CD4-positive, alpha-beta T cell treated with Interleukin-12 subunit alpha and Interleukin-12 subunit beta, for 1 hour (primary cell): Measurements from ENCODE around the gene ZNF511.
A peak's percentile ranks its signal among the peaks of the same experiment; 100 is the strongest.
"Not testable (repeated sequence)": the region's sequence is repeated elsewhere in the genome, so short reads cannot be mapped to it uniquely, and the experiment has no call there.

Source experiments
- DNase-seq: peaks from one replicate; pipeline ENCODE4 v3.0.0-alpha.2; 2020

ZNF511 gene

GRCh38 chr10:133316732-133317131 lies 8.0 kb downstream of the ZNF511 start:
- no peak for DNase-seq

- peak; percentile 77 for DNase-seq
Measured at GRCh38 chr10:133318494-133319127, 9.9 kb downstream of the ZNF511 start.

- DNase-seq, result not testable (repeated sequence)
Measured at GRCh38 chr10:133320852-133321422, 12.2 kb downstream of the ZNF511 start.

DNA sequence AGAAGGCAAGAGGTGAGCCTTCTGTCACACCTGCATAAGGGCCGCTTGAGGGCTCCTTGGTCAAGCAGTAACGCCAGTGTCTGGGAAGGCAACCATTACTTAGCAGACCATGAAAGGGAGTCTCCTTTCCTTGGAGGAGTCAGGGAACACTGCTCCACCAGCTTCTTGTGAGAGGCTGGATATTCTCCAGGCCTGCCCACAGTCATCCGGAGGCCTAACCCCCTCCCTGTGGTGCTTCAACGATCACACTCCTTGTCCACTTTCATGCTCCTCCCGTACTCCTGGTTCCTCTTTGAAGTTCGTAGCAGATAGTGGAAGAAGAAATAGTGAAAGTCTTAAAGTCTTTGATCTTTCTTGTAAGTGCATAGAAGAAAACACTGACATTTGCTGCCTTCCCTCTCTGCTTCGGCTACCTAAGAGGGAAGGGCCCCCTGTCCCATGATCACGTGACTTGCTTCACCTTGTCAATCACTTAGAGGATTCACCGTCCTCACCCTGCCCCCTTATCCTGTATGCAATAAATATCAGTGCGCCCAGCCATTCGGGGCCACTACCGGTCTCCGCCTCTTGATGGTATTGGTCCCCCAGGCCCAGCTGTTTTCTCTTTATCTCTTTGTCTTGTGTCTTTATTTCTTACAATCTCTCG lies 13.5 kb downstream of the ZNF511 start:
- not testable (repeated sequence) for DNase-seq

- peak; percentile 78 for DNase-seq
Measured at GRCh38 chr10:133324198-133324792, 15.6 kb downstream of the ZNF511 start.

- no peak for DNase-seq
Measured at GRCh38 chr10:133324857-133325260, 16.1 kb downstream of the ZNF511 start.

GRCh38 chr10:133325440-133326222 lies 16.9 kb downstream of the ZNF511 start:
- peak; percentile 31 for DNase-seq

- DNase-seq, result no peak
Measured at GRCh38 chr10:133326223-133326551, 17.5 kb downstream of the ZNF511 start.

- no peak for DNase-seq
Measured at GRCh38 chr10:133326745-133327650, 18.3 kb downstream of the ZNF511 start.

- no peak for DNase-seq
Measured at GRCh38 chr10:133327651-133328357, 19.1 kb downstream of the ZNF511 start.

DNA sequence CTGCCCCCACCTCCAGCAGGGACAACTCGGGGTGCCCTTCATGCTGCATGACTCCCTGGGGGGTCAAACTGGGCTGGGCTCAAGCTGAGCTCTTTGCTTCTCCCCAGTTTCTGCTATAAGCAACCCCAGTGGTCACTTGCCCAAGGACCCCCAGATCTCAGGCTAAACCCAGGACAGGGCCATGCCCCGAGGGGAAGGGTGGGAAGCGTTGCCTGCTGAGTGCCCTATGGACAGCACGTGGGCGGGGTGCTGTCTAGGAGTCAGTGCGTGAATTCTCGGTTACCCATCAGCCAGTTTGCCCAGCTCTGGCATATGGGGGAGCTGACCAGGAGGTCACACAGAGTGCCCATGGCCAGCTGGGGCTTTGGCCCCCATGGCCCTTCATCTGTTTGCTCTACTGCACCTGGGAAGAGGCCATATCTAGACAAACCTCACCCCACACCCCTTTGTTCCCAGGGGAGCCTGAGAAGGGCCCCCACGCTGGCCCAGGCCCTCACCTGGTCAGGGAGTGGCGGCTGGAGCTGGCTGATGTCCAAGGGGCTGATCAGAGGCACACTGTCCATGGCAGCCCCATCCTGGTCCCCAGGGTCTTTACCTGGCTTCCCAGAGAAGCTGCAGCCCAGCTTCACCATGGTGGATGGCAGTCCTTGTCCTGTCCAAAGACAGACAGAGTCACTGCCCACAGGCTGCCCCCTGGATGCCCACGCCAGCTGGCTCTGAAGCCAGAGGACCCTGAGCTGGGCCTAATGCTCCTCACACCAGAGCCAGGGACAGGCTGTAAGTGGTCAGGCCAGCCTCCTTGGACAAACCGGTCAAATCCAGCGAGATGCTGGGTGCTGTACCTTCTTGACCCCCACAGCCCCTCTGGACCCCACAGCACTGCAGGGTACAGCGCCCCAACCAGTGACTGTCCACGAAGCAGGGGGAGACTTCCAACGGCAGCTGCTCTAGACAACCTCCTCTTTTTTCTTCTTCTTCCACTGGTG lies 19.9 kb downstream of the ZNF511 start:
- no peak for DNase-seq

DNA sequence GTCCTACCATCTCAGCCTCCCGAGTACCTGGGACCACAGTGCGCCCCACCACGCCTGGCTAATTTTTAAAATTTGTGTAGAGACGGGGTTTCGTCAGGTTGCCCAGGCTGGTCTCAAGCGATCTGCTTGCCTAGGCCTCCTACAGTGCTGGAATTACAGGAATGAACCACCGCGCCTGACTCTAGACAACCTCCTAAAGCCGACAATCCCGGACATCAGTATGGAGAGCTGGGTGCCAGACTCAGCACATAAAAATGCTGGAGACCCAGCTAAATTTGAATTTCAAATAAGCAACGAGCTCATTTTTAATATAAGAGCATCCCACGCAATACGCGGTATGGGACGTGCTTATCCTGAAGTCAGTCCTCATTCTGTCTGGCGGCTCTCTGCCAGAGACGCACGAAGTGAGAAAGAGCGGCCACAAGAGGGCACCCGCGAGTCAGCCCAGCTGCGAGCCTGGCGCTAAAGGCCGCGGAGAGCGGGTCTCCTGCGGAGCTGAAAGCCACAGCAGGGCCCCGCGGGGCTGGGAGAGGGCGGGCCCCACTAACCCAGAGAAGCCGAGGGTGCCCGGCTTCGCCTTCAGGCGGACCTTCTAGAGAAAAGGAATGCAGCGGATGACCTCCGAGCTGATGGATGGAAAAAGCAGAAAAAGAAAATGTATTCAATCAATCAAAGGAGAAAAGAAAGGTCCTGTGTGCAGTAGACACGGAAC lies 20.9 kb downstream of the ZNF511 start:
- DNase-seq, result peak; percentile 89

GRCh38 chr10:133332936-133333699 lies 24.4 kb downstream of the ZNF511 start:
- DNase-seq, result no peak

GRCh38 chr10:133334503-133335245 lies 26.0 kb downstream of the ZNF511 start:
- DNase-seq, result no peak

DNA sequence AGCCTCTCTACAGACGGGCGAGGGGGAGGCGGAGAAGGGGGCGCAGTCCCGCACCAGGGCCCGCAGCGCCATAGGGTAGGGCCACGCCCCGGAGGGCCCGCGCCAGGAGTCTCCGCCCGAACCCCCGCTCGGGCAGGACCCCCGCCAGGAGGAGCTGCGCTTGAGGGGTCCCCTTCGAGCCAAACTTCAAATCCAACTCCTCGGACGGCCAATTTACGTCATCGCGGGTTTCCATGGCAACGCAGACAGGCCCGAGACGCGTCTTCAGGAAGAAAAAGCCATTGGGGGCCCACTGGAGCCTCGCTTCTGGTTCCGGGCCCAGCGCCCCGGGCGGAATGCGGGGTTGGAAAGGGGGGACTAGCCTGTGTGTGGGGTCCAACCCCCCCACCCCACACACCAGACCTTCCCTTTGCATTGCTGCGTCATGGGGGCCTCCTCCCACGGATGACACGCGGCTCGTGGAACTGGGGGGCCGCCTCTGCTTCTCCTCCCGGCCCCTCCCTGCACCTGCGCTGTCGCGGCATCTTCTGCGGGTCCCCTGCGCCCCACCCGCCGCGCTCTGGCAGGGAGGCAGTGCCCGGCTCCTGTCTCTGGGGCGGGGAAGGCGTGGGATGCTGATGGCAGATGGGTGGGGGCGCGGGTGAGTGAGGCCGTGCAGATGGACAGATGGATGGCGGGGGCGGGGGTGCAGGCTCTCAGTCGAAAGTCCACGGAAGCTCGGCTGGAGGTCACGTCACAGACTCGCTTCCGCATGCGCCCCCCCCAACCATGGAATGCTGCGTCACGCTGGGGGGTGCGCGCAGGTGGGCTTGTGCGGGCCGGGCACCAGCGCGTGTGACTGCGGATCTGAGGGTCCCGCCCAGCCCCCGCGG lies 26.8 kb downstream of the ZNF511 start:
- peak; percentile 87 for DNase-seq

DNA sequence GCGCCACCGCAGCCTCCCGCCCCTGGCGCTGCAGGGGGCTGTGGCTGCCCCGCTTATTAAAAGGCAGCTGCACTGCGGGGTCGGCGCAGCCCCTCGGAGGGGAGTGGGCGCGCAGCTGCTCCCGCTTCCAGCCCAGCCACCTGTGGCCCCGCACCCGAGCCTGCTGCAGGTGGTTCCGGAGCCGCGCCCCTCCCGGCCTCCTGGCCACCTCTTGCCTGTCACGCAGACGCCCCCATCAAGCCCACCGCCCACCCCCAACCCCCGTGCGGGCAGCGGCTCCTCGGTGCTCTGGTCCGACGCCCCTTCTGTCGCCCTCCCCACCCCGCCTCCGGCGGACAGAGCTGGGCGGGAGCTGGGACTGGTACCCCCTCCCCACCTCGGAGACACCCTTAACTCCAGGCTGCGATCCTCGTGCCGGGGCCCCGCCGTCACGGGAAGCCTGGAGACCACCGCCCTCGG lies 27.4 kb downstream of the ZNF511 start:
- DNase-seq, result no peak
